ENCODE results near the gene TREH. TPM values are rescaled to one million over a fixed set of nuclear protein-coding genes. Genes with fewer than 3 reads are reported as not detected.

Gene TREH
- total and polyA plus RNA-seq, 2 experiments from 2014 or later: 0.36 TPM; not detected in 1

- Mint-ChIP-seq H3K4me3 (no peak overlapping the region), H3K36me3 (ENCODE audit: low read depth) (peaks cover 46% of the 10 kb centered on the region), H3K27me3 (ENCODE audit: insufficient read depth, low read depth, poor library complexity) (peaks cover 2% of the 10 kb centered on the region), H3K9me3 (no peaks in the 10 kb centered on the region; the same call in 2 of the 3 replicates), H3K4me1 (no peaks in the 10 kb centered on the region), H3K27ac (no peak overlapping the region)
- no peak overlapping the region for H2AFZ ChIP-seq
- no peak overlapping the region for H3K27ac ChIP-seq (ENCODE audit: low read depth)
- H3K9me2 ChIP-seq (ENCODE audit: insufficient read depth): no peaks in the 10 kb centered on the region
- no peak overlapping the region for H3K4me2 ChIP-seq
- H4K20me1 ChIP-seq (replicated peaks; ENCODE audit: insufficient read depth): peaks cover 24% of the 10 kb centered on the region
- no peak overlapping the region for H3K4me3 ChIP-seq
- ATAC-seq: no peak
- H3K27me3 ChIP-seq (ENCODE audit: insufficient read depth): no peaks in the 10 kb centered on the region
- TF ChIP-seq NANOG (IDR thresholded peaks at IDR 0.05; ENCODE audit: borderline replicate concordance) (no peak), ZNF114 (CRISPR knock-in tag; IDR thresholded peaks at IDR 0.05) (no peak)
- H3K4me1 ChIP-seq (ENCODE audit: insufficient read depth): no peaks in the 10 kb centered on the region
- H3F3A ChIP-seq (replicated peaks; ENCODE audit: low read depth): no peaks in the 10 kb centered on the region
- no peaks in the 10 kb centered on the region for H3K79me2 ChIP-seq (replicated peaks; ENCODE audit: insufficient read depth)
- peaks cover 25% of the 10 kb centered on the region for H3K36me3 ChIP-seq (ENCODE audit: insufficient read depth)
- DNase-seq (ENCODE audit: low spot score): no peak
Observed at GRCh38 chr11:118644496-118644895, 35.0 kb downstream of the TREH start.

- Histone ChIP-seq H3K36me3 (ENCODE audit: insufficient read depth) (peaks cover 22% of the 10 kb centered on the region), H4K20me1 (replicated peaks; ENCODE audit: insufficient read depth) (peaks cover 19% of the 10 kb centered on the region; the same call in 1 of the 2 replicates), H3K4me3 (no peak overlapping the region), H3K4me1 (ENCODE audit: insufficient read depth) (no peaks in the 10 kb centered on the region), H2AFZ (no peak overlapping the region), H3F3A (replicated peaks; ENCODE audit: low read depth) (no peaks in the 10 kb centered on the region), H3K79me2 (replicated peaks; ENCODE audit: insufficient read depth) (no peaks in the 10 kb centered on the region), H3K27ac (ENCODE audit: low read depth) (no peak overlapping the region), H3K9me2 (ENCODE audit: insufficient read depth) (no peaks in the 10 kb centered on the region), H3K4me2 (no peak overlapping the region), H3K27me3 (ENCODE audit: insufficient read depth) (no peaks in the 10 kb centered on the region)
- Mint-ChIP-seq H3K27me3 (ENCODE audit: insufficient read depth, low read depth, poor library complexity) (peaks cover 2% of the 10 kb centered on the region), H3K4me1 (no peaks in the 10 kb centered on the region), H3K36me3 (ENCODE audit: low read depth) (peaks cover 44% of the 10 kb centered on the region), H3K9me3 (no peaks in the 10 kb centered on the region; the same call in 2 of the 3 replicates), H3K4me3 (no peak overlapping the region), H3K27ac (no peak overlapping the region)
- DNase-seq (ENCODE audit: low spot score): no peak
- no peak for ATAC-seq
- TF ChIP-seq ZNF114 (CRISPR knock-in tag; IDR thresholded peaks at IDR 0.05) (no peak), JUNB (IDR thresholded peaks at IDR 0.05; ENCODE audit: unreplicated experiment) (no peak), CREB1 (CRISPR knock-in tag; IDR thresholded peaks at IDR 0.05; ENCODE audit: low read depth) (no peak), ZNF462 (CRISPR knock-in tag; IDR thresholded peaks at IDR 0.05) (no peak), NANOG (IDR thresholded peaks at IDR 0.05; ENCODE audit: borderline replicate concordance) (no peak)
Observed at GRCh38 chr11:118643995-118644345, 35.5 kb downstream of the TREH start.
